ENCODE results near the gene FARP1.

- TF ChIP-seq CTCF (IDR thresholded peaks at IDR 0.05; ENCODE audit: insufficient read depth, low read depth, low read length) = no peak
- TF ChIP-seq EZH2 (IDR thresholded peaks at IDR 0.05; ENCODE audit: insufficient read depth, low read length) = no peak
Observed at GRCh38 chr13:98180092-98180491, 37.2 kb downstream of the FARP1 start.

Data from astrocyte (in vitro differentiated cells and primary cell).